Activated T-cell treated with anti-CD3 and anti-CD28 coated beads, Interleukin-2, amount 50 U/mL, for 24 hours (primary cell): ENCODE data around the gene KCNG2.

Source experiments
- DNase-seq: peaks from one replicate; pipeline ENCODE4 v3.0.0-alpha.2; 2020
- H3K27ac Mint-ChIP-seq: 2 replicates; pipeline ENCODE4 v1.8.0; 2020; ENCODE audit warnings: mild to moderate bottlenecking, mixed read lengths
- H3K27me3 Mint-ChIP-seq: 2 replicates; pipeline ENCODE4 v1.8.0; 2020; ENCODE audit warnings: mixed read lengths
- H3K36me3 Mint-ChIP-seq: 2 replicates; pipeline ENCODE4 v1.8.0; 2020; ENCODE audit warnings: low read depth, mixed read lengths
- H3K4me1 Mint-ChIP-seq: 2 replicates; pipeline ENCODE4 v1.8.0; 2020; ENCODE audit warnings: low read depth, mixed read lengths
- H3K4me3 Mint-ChIP-seq: 2 replicates; pipeline ENCODE4 v1.8.0; 2020; ENCODE audit warnings: mild to moderate bottlenecking, moderate library complexity, mixed read lengths
- H3K9me3 Mint-ChIP-seq: 2 replicates; pipeline ENCODE4 v1.8.0; 2020; ENCODE audit warnings: mixed read lengths

Gene KCNG2

DNA sequence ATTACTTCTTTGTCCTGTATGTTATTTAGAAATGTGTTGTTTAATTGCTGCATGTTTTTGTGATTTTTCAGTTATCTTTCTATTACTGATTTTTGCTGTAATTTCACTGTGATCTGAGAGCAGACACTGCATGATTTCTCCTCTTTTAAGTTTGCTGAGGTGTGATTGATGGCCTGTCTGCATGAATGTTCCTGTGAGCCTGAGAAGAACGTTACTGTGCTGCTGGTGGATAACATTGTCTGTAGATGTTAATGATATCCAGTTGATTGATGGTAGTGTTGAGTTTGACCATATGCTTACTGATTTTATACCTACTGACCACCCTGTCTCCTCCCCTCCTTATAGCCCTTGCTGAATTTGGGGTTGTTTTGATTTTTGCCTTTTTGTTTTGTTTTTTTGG lies 37.4 kb upstream of the KCNG2 start:
- DNase-seq: no peak
- no peaks in the 10 kb centered on the region for H3K27me3 Mint-ChIP-seq
- H3K4me1 Mint-ChIP-seq: no peaks in the 10 kb centered on the region
- H3K4me3 Mint-ChIP-seq: no peak overlapping the region
- peaks cover 30% of the 10 kb centered on the region for H3K36me3 Mint-ChIP-seq
- peaks cover 59% of the 10 kb centered on the region for H3K9me3 Mint-ChIP-seq
- no peak overlapping the region for H3K27ac Mint-ChIP-seq

DNA sequence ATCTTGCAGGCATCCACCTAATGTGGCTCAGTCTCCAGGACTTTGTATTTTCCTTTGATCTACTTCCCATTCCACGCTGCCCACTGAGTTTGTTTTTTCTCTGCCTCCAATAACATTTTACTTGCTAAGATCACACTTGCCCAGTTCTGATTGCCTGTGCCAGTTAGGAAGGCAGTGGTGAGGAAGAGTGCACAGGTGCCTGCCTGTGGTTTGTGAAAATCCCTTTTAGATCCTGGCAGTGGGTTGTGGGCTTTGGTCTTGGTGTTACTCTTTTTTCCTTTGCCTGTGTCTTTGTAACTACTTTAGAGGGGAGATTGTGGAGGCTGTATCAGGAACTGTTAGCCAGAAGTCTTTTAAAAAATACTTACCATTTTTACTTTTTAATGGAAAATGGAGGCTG lies 36.9 kb upstream of the KCNG2 start:
- Mint-ChIP-seq H3K27me3 (peaks cover under 1% of the 10 kb centered on the region), H3K9me3 (peaks cover 59% of the 10 kb centered on the region), H3K36me3 (peaks cover 25% of the 10 kb centered on the region), H3K27ac (no peak overlapping the region), H3K4me3 (no peak overlapping the region), H3K4me1 (no peaks in the 10 kb centered on the region)
- no peak for DNase-seq

DNA sequence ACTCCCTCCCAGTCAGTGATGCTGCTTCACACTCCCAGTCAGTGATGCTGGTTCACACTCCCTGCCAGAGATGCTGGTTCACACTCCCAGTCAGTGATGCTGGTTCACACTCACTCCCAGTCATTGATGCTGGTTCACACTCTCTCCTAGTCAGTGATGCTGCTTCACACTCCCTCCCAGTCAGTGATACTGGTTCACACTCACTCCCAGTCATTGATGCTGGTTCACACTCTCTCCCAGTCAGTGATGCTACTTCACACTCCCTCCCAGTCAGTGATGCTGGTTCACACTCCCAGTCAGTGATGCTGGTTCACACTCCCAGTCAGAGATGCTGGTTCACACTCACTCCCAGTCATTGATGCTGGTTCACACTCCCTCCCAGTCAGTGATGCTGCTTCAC lies 34.3 kb upstream of the KCNG2 start:
- peaks cover 50% of the 10 kb centered on the region for H3K9me3 Mint-ChIP-seq
- H3K4me1 Mint-ChIP-seq: no peaks in the 10 kb centered on the region
- no peak overlapping the region for H3K27ac Mint-ChIP-seq
- H3K36me3 Mint-ChIP-seq: no peaks in the 10 kb centered on the region
- DNase-seq: no peak
- H3K27me3 Mint-ChIP-seq: peaks cover 14% of the 10 kb centered on the region
- no peak overlapping the region for H3K4me3 Mint-ChIP-seq

DNA sequence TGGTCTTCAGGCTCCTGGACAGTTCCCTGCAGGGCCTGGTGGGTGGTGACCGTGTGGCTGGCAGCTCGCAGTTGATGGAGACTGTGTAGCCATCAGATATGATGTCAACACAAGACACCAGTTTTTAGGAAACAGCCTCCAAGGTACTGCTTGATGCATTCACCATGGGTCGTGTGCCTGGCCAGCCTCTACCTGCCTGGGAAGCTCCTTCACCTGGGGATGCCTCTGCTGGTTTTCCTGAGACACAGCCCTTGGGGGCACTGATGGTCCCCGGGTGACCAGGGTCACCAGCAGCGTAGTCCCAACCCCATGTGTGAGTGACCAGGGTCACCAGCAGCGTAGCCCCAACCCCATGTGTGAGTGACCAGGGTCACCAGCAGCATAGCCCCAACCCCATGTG lies 33.6 kb upstream of the KCNG2 start:
- no peak overlapping the region for H3K27ac Mint-ChIP-seq
- peaks cover 45% of the 10 kb centered on the region for H3K9me3 Mint-ChIP-seq
- no peaks in the 10 kb centered on the region for H3K4me1 Mint-ChIP-seq
- peaks cover 17% of the 10 kb centered on the region for H3K27me3 Mint-ChIP-seq
- H3K4me3 Mint-ChIP-seq: no peak overlapping the region
- DNase-seq: no peak
- H3K36me3 Mint-ChIP-seq: no peaks in the 10 kb centered on the region

DNA sequence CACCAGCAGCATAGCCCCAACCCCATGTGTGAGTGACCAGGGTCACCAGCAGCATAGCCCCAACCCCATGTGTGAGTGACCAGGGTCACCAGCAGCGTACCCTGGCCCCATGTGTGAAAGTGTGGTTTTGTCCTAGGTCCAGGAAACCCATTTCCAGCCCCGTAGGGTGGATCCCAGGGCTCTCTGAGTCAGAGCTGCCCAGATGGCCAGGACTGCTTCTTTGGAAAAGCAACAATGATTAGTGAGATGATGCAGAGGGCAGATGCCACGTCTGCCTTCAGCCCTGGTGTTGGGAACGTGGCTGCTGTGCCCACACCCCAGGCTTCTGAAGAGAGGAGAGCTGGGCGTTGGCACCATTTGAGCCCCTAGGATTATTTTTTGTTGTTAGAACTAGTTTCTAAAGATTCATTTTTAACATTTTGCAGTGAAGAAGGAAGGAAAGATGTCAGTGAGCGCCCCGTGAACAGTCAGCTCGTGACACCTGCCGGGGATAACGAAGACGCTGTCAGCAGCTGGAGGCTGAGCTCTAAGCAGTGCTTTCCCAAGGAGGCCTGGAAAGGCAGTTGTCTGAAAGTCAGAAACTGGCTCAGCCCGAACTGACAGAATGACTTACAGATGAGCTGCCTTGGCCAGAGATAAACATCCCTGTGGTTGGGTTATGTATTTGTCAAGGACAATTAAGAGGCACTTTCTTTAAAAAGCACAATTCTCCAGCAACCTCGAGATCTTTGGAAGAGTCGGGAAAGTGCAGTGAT lies 32.1 kb upstream of the KCNG2 start:
- DNase-seq: no peak
- no peak overlapping the region for H3K27ac Mint-ChIP-seq
- no peak overlapping the region for H3K4me3 Mint-ChIP-seq
- peaks cover 23% of the 10 kb centered on the region for H3K27me3 Mint-ChIP-seq
- peaks cover 32% of the 10 kb centered on the region for H3K9me3 Mint-ChIP-seq
- no peaks in the 10 kb centered on the region for H3K36me3 Mint-ChIP-seq
- no peaks in the 10 kb centered on the region for H3K4me1 Mint-ChIP-seq

DNA sequence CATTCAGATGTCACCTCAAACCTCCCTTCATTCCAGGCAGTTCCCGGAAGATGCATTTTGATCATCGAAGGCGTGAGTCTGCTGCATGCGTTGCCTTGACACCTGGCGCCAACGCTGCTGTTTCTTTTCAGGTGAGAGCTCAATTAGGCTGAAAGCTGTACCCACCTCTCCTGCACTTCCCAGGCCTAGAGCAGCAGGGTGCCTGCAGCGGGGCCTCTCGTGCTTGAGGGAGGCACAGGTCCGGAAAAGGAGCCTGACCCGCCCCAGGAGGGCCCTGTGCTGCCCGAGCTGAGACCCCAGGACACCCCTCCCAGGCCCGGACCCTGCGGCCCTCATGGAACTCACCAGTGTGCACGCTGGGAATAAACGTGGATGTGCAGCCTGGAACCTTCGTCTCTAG lies 31.4 kb upstream of the KCNG2 start:
- Mint-ChIP-seq H3K9me3 (peaks cover 28% of the 10 kb centered on the region), H3K4me1 (no peaks in the 10 kb centered on the region), H3K36me3 (no peaks in the 10 kb centered on the region), H3K27me3 (peaks cover 23% of the 10 kb centered on the region), H3K27ac (no peak overlapping the region), H3K4me3 (no peak overlapping the region)
- DNase-seq: no peak

DNA sequence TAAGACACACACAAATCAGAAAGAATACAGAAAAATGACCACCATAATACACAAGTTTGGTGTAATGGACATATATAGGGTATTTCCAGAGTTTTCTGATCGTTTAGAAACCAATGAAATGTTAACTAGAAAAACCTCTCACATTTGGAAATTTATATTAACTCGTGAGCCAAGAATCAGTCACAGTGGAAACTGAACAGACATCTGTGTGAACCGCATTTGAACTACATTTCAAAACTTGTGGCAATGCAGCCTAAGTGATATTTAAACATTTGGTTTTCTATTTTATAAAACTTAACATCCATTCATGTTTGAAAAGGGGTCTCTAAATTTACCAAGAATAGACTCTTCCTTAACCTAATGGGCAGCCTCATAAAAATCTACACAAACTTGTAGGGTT lies 29.0 kb upstream of the KCNG2 start:
- Mint-ChIP-seq H3K36me3 (no peaks in the 10 kb centered on the region), H3K4me3 (no peak overlapping the region), H3K27ac (no peak overlapping the region), H3K9me3 (peaks cover 11% of the 10 kb centered on the region), H3K27me3 (peaks cover 38% of the 10 kb centered on the region), H3K4me1 (no peaks in the 10 kb centered on the region)
- no peak for DNase-seq

DNA sequence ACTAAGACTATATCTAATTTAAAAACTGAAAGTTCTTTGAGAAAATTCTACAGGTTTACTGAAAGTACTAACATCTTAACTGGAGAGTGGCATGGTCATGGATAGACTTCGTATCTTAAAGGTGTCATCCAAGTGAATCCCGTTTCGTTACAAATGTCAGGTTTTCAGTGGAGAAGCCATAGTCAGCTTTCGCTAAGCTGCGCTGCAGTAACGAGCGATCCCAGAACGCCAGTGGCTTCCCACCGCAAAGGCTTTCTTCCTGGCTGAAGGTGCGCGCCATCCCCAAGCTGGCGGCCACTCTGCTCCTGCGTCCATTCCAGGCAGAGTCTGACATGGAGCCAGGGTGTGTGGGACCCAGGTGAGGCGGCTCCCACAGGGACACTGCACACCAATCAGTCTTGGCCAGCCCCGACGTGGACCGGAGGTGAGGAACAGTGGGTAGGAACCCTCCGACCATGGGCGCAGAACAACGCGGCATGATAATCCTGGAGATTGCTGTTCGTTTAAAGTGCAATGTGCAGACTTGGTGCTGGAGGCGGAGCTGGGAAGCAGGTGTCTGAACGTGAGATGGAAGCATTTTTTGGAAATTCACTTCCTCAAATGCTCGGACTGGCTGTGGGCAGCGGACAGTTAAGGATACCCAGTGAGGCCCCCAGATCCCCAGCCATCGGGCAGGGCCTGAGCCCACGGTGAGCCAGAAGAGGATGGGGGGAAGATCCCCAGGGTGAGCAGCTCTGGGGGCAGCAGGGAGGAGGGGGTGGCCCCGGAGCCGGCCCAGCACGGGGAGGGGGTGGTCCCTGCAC lies 27.8 kb upstream of the KCNG2 start:
- Mint-ChIP-seq H3K9me3 (peaks cover 11% of the 10 kb centered on the region), H3K36me3 (no peaks in the 10 kb centered on the region), H3K4me3 (no peak overlapping the region), H3K4me1 (no peaks in the 10 kb centered on the region), H3K27me3 (peaks cover 41% of the 10 kb centered on the region), H3K27ac (no peak overlapping the region)
- DNase-seq: peak; percentile 15

DNA sequence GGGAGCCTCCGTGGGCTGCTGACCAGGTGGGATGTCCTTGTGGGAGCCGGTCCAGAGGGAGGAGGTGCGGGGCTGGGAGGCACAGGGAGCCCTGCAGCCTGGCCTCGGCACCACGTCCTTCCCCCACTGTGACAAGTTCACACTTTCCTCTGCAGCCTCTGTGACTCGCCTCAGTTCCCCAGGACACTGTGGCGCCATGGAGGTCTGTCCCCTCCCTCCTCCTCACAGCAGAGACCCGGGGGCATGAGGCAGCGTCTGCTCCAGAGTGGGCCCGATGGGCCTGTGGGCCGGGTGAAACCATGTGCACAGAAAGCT lies 27.3 kb upstream of the KCNG2 start:
- H3K4me1 Mint-ChIP-seq: no peaks in the 10 kb centered on the region
- H3K27me3 Mint-ChIP-seq: peaks cover 41% of the 10 kb centered on the region
- no peak overlapping the region for H3K27ac Mint-ChIP-seq
- DNase-seq: no peak
- no peak overlapping the region for H3K4me3 Mint-ChIP-seq
- H3K36me3 Mint-ChIP-seq: no peaks in the 10 kb centered on the region
- H3K9me3 Mint-ChIP-seq: peaks cover 11% of the 10 kb centered on the region

DNA sequence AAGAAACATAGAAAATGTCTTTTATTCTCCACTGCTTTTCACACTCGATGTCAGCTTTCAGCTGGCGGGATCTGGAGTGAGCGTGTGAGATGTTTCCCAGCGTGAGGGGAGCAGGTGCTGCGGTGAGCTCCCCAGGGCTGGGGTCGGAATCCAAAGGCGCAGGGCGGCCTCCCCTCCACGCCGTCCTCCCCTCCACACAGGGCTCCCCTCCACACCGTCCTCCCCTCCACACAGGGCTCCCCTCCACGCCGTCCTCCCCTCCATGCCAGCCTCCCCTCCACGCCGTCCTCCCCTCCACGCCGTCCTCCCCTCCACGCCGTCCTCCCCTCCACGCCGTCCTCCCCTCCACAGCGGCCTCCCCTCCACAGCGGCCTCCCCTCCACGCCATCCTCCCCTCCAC lies 26.9 kb upstream of the KCNG2 start:
- peaks cover 11% of the 10 kb centered on the region for H3K9me3 Mint-ChIP-seq
- H3K36me3 Mint-ChIP-seq: no peaks in the 10 kb centered on the region
- no peaks in the 10 kb centered on the region for H3K4me1 Mint-ChIP-seq
- H3K27me3 Mint-ChIP-seq: peaks cover 41% of the 10 kb centered on the region
- H3K4me3 Mint-ChIP-seq: no peak overlapping the region
- H3K27ac Mint-ChIP-seq: no peak overlapping the region
- no peak for DNase-seq

DNA sequence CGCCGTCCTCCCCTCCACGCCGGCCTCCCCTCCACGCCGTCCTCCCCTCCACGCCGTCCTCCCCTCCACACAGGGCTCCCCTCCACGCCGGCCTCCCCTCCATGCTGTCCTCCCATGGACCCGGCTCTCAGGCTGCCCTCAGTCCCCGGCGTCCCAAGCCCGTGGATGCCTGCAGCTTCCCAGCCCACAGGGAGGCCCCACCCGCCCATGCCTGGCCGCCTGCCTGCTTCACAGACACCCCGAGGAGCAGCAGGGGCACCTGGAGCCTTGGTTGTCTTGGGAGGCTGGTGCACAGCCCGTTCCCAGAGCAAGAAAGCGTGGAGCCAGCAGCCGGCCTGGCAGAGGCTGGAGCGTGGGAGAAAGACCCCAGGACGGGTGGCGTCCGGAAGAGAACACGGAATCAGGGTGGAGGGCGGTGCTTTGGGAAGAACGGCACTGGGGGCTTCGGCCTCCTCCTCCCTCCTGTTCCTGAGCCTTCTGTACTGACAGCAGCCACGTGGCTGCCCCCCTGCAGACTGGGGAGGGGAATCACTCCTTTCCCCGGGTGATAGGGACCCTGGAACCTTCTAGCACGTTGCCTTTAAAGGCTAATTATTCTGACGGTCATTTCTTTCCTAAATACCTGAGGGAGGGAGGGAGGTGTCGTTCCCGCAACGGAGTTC lies 26.2 kb upstream of the KCNG2 start:
- Mint-ChIP-seq H3K27ac (no peak overlapping the region), H3K4me1 (no peaks in the 10 kb centered on the region), H3K4me3 (no peak overlapping the region), H3K9me3 (peaks cover 11% of the 10 kb centered on the region), H3K36me3 (no peaks in the 10 kb centered on the region), H3K27me3 (peaks cover 38% of the 10 kb centered on the region)
- no peak for DNase-seq

DNA sequence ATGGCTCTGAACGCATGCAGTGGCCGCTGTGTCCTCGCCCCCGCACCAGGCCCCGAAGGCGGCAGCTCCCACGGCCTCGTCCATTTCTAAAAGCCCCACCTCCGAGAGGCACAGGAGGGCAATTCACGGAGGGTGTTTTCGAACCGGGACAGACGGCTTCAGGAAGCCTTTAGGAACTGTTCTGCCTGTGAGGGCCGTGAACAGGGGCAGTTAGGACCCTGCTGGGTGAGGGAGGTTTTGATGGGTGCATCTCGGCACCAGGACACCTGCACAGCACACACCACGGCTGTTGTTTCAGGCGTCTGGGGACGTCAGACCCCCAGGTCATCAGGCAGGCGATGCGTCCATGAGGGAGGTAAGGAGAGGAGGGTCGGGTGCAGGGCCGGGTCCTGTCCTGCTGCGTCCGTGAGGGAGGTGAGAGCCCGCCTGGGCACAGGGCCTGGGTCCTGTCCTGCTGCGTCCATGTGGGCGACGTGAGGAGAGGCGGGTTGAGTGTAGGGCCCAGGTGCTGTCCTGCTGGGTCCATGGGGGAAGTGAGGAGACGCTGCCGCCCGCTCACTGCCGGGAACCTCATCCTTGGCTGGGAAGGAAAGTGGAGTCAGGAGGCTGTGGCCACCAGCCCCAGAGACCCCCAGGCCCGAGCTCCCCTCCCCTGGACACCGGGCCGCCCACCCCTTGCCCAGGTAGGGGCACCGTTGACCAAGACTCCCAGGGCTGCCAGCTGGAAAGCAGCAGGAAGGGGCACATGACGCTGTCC lies 25.5 kb upstream of the KCNG2 start:
- peaks cover 39% of the 10 kb centered on the region for H3K27me3 Mint-ChIP-seq
- peaks cover 8% of the 10 kb centered on the region for H3K9me3 Mint-ChIP-seq
- H3K4me3 Mint-ChIP-seq: no peak overlapping the region
- no peak overlapping the region for H3K27ac Mint-ChIP-seq
- no peaks in the 10 kb centered on the region for H3K36me3 Mint-ChIP-seq
- DNase-seq: no peak
- no peaks in the 10 kb centered on the region for H3K4me1 Mint-ChIP-seq

DNA sequence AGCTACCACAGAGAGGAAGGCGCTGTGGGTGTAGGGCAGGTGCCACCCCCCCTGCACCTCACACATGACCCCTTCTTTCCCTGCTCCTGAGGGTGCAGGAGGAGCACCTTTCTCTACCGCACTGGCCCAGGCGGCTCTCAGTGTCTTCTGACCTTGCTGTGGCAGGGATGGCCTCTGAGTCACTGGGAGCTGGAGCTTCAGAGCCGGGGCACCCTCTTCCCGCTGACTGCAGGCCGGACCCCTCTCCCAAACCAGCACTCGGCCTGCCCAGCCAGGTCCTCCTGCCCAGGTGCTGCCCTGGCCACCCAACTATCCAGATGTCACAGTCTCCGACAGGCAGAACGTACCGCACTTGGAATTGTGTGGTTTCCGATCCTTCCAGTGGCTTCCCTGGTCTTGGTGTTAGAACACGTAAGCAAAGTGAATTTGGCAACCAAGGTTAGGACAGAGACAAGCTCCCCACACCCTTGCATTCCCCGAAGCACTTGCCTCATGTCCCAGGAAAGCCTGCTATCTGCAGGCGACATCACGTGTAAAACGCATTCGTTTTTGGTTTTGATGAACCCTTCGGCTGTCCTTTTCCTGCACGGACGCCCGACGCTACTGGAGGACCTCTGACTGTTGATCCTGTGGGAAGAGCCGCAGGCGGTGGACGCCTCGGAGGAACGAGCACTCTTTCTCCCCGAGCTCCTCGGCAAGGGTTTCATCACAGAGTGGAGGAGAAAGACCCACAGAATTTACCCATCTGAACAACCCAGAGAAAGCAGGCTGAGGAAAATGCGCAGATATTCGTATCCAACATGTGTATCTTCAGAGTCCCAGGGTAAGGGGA lies 24.7 kb upstream of the KCNG2 start:
- Mint-ChIP-seq H3K36me3 (no peaks in the 10 kb centered on the region), H3K4me1 (no peaks in the 10 kb centered on the region), H3K9me3 (peaks cover 2% of the 10 kb centered on the region), H3K4me3 (no peak overlapping the region), H3K27ac (no peak overlapping the region), H3K27me3 (peaks cover 45% of the 10 kb centered on the region)
- DNase-seq: no peak

DNA sequence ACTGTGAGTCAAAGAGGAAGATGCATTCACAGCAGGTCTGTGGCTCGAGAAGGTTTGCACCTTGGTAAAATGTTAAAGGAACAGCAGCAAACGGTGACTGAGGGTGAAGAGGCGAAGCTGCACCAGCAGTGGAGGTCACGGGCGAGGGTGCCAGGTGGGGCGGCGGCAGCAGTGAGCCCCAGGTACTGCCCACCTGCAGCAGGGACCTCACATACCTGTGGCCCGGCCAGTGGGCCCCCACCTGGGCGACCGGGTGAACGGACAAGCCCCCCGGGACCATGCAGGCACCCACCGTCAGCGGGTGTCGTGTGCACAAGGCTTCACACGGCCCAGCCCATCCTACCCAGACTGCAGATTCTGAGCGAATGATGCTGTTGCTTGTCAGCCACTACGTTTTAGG lies 23.6 kb upstream of the KCNG2 start:
- H3K27me3 Mint-ChIP-seq: peaks cover 41% of the 10 kb centered on the region
- no peak overlapping the region for H3K27ac Mint-ChIP-seq
- DNase-seq: no peak
- H3K4me3 Mint-ChIP-seq: no peak overlapping the region
- no peaks in the 10 kb centered on the region for H3K4me1 Mint-ChIP-seq
- H3K36me3 Mint-ChIP-seq: no peaks in the 10 kb centered on the region
- H3K9me3 Mint-ChIP-seq: no peaks in the 10 kb centered on the region
